Fibroblast of lung (primary cell): ENCODE results near the gene PSMC3IP. TPM values are rescaled to one million over a fixed set of nuclear protein-coding genes. Genes with fewer than 3 reads are reported as not detected.
"Not testable (repeated sequence)": the region's sequence is repeated elsewhere in the genome, so short reads cannot be mapped to it uniquely, and the experiment has no call there.

ENCODE experiments used
- DNase-seq, 2 donors: peaks; one replicate each; pipeline versions ENCODE4 v3.0.0 to v3.0.0-alpha.2; 2010; ENCODE audit warnings: low read depth in 2 of 2
- H2AFZ ChIP-seq: 2 replicates; pipeline ENCODE4 v1.5.1; 2012; ENCODE audit warnings: low read length, control low read depth, inconsistent platforms
- H3K27ac ChIP-seq: 2 replicates; pipeline ENCODE4 v1.5.1; 2011; ENCODE audit warnings: low read length, control low read depth; ENCODE audit not compliant: insufficient read depth
- H3K27me3 ChIP-seq: 2 replicates; pipeline ENCODE4 v1.5.1; 2011; ENCODE audit warnings: mild to moderate bottlenecking, low read length; ENCODE audit not compliant: control insufficient read depth, insufficient read depth
- H3K36me3 ChIP-seq: 2 replicates; pipeline ENCODE4 v1.5.1; 2011; ENCODE audit warnings: low read length; ENCODE audit not compliant: control insufficient read depth, insufficient read depth
- H3K4me1 ChIP-seq: 2 replicates; pipeline ENCODE4 v1.5.1; 2011; ENCODE audit warnings: low read length; ENCODE audit not compliant: control insufficient read depth, insufficient read depth; ENCODE audit errors: extremely low read depth
- H3K4me2 ChIP-seq: 2 replicates; pipeline ENCODE4 v1.5.1; 2011; ENCODE audit warnings: low read length, control low read depth; ENCODE audit not compliant: insufficient read depth; ENCODE audit errors: extremely low read depth
- H3K4me3 ChIP-seq, 4 experiments: fragments of 200-600 bp in 1 of 4; sonication (generic) in 1 of 4; replicated peaks in 1 of 4; 2 replicates each; pipeline ENCODE4 v1.5.1; 2011 to 2016; ENCODE audit warnings: low read length in 4 of 4, low read depth in 3 of 4, mild to moderate bottlenecking in 3 of 4, control low read depth in 2 of 4, inconsistent platforms in 1 of 4, mixed read lengths in 1 of 4; ENCODE audit not compliant: insufficient read depth in 1 of 4; ENCODE audit errors: control extremely low read depth in 1 of 4
- H3K79me2 ChIP-seq: 2 replicates; pipeline ENCODE4 v1.5.1; 2012; ENCODE audit warnings: mild to moderate bottlenecking, low read length, inconsistent platforms; ENCODE audit not compliant: control insufficient read depth, insufficient read depth
- H3K9ac ChIP-seq: 2 replicates; pipeline ENCODE4 v1.5.1; 2011; ENCODE audit warnings: mild to moderate bottlenecking, low read length, control low read depth; ENCODE audit not compliant: insufficient read depth
- H3K9me3 ChIP-seq: 2 replicates; pipeline ENCODE4 v1.5.1; 2012; ENCODE audit warnings: low read depth, low read length; ENCODE audit not compliant: control insufficient read depth, insufficient read depth
- H4K20me1 ChIP-seq: 2 replicates; pipeline ENCODE4 v1.5.1; 2011; ENCODE audit warnings: low read length; ENCODE audit not compliant: control insufficient read depth, insufficient read depth; ENCODE audit errors: extremely low read depth
- CTCF ChIP-seq, 2 donors: IDR thresholded peaks in 1 of 2; conservative IDR thresholded peaks in 1 of 2; 1 replicate in 1 of 2; 2 replicates in 1 of 2; pipeline ENCODE4 v1.5.1; 2011 to 2012; ENCODE audit warnings: low read length in 2 of 2, control low read depth in 1 of 2, inconsistent platforms in 1 of 2, low read depth in 1 of 2, mild to moderate bottlenecking in 1 of 2
- EZH2 ChIP-seq: IDR thresholded peaks from 2 replicates; pipeline ENCODE4 v1.5.1; 2012; ENCODE audit warnings: low read length, control low read depth, mild to moderate bottlenecking; ENCODE audit errors: missing control alignments
- polyA plus RNA-seq, 2 donors: library from polyadenylated mRNA; depleted of rRNA in 1 of 2; stranded (reverse) in 1 of 2; unstranded in 1 of 2; fragments of >200 nt; gene quantifications; 2 replicates each; pipeline ENCODE4 v1.2.1, GENCODE V29; 2011 to 2012; ENCODE audit warnings: missing spikeins in 1 of 2
- total RNA-seq: library from RNA; depleted of rRNA; stranded (reverse); fragments of >200 nt; gene quantifications from 2 replicates; pipeline ENCODE4 v1.2.1, GENCODE V29; 2014

Gene PSMC3IP
- total and polyA plus RNA-seq, 2 donors (not counting 1 experiment from before 2014, with no cell fraction given): 4.6 to 8.0 TPM

DNA sequence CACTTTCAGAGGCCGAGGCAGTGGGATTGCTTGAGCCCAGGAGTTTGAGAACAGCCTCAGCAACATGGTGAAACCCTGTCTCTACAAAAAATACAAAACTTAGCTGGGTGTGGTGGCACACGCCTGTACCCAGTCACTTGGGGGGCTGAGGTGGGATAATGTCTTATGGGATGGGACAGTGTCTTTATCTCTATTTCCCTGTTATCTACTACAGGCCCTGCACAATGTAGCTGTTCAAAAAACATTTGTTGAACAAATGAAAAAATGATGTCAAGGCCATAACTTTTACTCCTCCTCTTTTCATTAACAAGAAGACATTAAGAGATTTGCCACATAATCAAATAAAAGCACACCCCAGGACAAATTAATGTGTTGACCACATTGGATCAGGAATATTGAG lies 45.7 kb upstream of the PSMC3IP start:
- Histone ChIP-seq H3K79me2 (no peaks in the 10 kb centered on the region), H3K4me2 (no peak overlapping the region), H2AFZ (no peak overlapping the region), H3K27ac (no peak overlapping the region), H3K4me1 (no peaks in the 10 kb centered on the region), H4K20me1 (no peaks in the 10 kb centered on the region), H3K4me3 (no peak overlapping the region), H3K9ac (no peak overlapping the region), H3K9me3 (no peaks in the 10 kb centered on the region), H3K27me3 (no peaks in the 10 kb centered on the region), H3K36me3 (no peaks in the 10 kb centered on the region)
- TF ChIP-seq EZH2: no peak
- TF ChIP-seq CTCF (conservative IDR thresholded peaks at IDR 0.05 in 1 of 2, IDR thresholded peaks at IDR 0.05 in 1 of 2; ENCODE audit: low read depth in 1 of 2, low read length in 2 of 2): no peak
- no peak for DNase-seq

- not testable (repeated sequence) for H3K36me3 ChIP-seq, H3K9me3 ChIP-seq, H3K79me2 ChIP-seq, H2AFZ ChIP-seq, H4K20me1 ChIP-seq, H3K27me3 ChIP-seq, H3K4me1 ChIP-seq, H3K9ac ChIP-seq, DNase-seq, H3K27ac ChIP-seq, H3K4me3 ChIP-seq, H3K4me2 ChIP-seq
Observed at GRCh38 chr17:42621987-42622386, 44.5 kb upstream of the PSMC3IP start.

DNA sequence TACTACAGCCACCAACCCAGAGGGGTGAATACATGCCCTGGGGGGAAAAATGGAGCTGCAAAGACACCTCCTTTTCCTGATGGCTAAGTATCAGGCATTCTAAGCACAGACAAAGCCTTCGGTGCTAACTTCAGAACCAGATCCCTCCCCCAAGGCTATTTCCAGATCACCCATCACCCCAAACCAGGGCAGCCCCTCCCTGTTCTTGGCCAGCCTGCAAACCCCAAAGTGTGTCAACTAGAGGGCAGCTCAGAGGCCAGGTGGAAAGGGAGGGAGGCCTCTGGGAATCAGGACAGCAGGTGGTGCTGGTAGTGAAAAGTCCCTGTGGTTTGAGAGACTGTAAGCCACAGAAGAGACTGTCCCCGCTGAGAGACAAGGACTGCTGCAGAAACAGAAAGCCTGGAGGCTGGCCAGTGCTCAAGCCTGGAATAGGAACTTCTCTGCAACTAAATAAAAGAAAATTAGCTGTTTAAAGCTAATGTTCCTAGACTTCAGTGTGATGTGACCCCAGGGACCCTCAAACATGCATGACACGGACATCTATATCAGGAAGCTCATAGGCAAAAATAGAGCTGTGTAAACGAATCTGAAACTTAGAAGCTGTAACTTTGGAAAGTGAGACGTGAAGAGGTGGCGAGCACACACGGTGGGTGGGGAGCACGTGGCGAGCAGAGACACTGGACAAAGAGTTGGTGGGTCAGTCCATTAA lies 41.1 kb upstream of the PSMC3IP start:
- no peak overlapping the region for H3K27ac ChIP-seq
- no peaks in the 10 kb centered on the region for H3K4me1 ChIP-seq
- H3K9me3 ChIP-seq: no peaks in the 10 kb centered on the region
- H3K79me2 ChIP-seq: no peaks in the 10 kb centered on the region
- no peaks in the 10 kb centered on the region for H4K20me1 ChIP-seq
- H3K9ac ChIP-seq: no peak overlapping the region
- H3K27me3 ChIP-seq: no peaks in the 10 kb centered on the region
- no peak overlapping the region for H2AFZ ChIP-seq
- TF ChIP-seq EZH2: no peak
- no peak for TF ChIP-seq CTCF (conservative IDR thresholded peaks at IDR 0.05 in 1 of 2, IDR thresholded peaks at IDR 0.05 in 1 of 2; ENCODE audit: low read depth in 1 of 2, low read length in 2 of 2)
- H3K36me3 ChIP-seq: peaks cover 3% of the 10 kb centered on the region
- no peak overlapping the region for H3K4me2 ChIP-seq
- H3K4me3 ChIP-seq: no peak overlapping the region
- DNase-seq: peak; percentile 19 to 24
